OCI-M2 (cell line): ENCODE data around the gene TGFA.

Experiments
- DNase-seq: peaks from one replicate; lab custom pipeline; 2025; ENCODE audit not compliant: unreplicated experiment; lab: John Stamatoyannopoulos, UW

Gene TGFA

GRCh38 chr2:70525032-70525431 lies 28.6 kb downstream of the TGFA start:
- no peak for DNase-seq

DNA sequence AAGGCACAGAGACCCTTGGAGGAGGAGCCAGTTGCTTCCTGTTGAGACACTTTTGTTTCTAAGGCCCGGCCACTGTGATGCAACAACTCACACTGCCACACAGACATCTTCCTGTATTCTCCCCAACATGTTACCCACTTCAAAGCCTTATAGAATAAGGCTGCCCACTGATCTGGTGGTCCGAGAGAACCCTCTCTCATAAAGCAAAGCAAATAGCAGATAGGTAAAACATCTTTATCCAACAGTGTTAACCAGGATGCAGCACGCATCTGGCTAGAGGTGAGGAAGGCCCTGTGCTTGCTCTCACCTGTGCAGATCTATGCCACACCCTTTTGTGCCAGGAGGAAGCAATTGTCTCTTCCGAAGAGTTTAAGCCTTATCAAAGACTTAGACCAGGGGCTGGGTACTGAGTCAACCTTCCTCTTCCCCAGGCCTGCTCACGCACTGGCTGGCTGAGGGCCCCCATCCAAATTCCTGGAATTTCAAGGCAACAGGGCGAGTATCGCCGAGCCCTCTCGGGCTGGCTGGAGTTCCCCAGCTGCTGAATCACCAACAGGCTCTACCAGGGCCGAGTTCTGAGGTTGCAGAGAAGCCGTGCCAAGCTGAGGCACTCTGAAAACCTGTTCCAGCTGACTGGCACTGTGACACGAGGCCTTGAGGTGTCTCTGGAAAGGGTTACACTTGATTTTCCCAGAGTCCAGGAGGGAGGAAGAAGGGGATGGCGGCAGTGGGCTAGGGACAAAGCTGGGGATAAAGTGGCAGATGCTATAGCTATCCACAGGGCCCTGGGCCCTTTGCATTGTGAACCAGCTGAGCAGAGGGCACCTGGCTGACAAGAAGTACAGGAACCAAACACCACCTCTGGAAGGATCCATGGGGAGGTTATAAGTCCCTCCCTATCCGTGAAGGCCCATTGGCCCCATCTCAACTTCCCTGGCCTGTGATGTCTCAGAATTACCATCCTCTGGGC lies 29.3 kb downstream of the TGFA start:
- no peak for DNase-seq

- DNase-seq = no peak
These were observed 30.0 kb downstream of the TGFA start for GRCh38 chr2:70523672-70523995.

GRCh38 chr2:70522627-70523026 lies 31.0 kb downstream of the TGFA start:
- DNase-seq = no peak

DNA sequence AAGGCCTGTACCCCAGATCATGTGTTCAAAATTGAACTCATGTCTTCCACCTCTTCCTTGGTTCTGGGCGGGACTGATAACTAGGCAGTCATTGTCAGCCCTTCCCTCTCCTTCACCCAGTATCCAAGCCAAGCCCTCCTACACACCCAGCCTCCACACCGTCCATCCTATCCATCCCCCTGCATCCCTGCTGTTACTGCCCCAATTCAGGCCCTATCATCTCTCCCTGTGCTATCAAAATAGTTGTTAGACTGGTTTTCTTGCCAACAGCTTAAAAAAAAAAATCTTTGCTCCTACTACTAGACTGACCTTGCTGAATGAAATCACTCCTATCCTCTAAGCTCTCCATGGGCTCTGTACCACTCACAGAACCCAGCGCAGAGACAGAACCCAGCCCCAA lies 32.8 kb downstream of the TGFA start:
- no peak for DNase-seq

GRCh38 chr2:70519453-70519852 lies 34.2 kb downstream of the TGFA start:
- no peak for DNase-seq

- DNase-seq = no peak
These were observed 35.1 kb downstream of the TGFA start for GRCh38 chr2:70518557-70518956.

DNA sequence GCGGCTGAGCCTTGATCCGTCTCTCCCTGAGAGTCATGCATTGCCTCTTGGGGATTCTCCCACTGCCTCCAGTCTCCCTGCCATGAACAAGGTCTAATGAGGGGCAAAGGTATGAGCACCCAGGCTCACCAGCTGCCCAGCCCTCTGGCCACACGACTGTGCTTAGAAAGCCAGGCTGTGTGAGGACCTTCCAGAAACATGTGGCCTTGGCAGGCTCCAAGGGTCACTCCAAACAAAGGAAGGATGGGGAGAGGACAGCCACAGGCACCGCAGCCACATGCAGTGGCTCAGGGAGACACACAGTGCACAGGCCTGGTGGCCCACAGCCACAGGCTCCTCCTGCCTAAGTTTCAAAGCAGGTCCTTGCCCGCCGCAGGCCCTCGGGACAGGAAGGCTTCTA lies 35.8 kb downstream of the TGFA start:
- no peak for DNase-seq

DNA sequence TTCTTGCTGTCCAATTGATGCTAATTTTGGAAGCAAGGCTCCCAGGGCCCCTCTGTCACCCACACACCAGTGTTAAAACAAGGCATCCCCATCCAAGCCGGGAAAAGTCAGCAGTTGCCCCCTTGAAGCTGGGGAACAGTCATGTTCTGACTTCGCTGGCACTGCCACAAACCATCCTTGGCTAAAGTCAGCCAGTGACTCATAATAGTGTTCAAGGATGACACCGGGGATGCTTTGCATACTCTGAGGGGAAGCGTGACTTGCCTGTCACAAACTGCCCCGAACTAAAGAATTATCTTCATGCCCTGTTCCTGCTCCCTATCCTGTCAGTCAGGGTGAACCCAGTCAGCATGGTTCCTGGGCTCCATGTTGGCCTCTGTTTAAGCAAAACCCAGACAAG lies 37.0 kb downstream of the TGFA start:
- DNase-seq = no peak

DNA sequence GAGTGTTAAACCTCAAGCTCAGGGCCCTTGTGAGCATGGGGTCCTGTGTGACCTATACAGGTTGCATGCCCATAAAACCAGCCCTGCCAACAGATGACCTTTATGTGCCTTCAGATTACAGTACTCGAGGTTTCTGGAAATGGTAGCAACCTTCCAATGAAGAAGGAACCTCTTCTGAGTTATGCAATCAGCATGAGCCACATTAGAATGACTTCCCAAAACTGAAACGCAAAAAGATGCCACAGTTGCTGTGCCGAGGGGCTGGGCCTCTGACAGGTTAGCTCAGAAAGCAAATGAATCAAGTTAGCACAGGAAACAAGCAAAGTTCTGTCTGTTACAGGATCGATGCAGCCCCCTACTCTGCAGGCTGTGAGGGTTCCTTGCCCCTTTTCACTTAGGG lies 37.7 kb downstream of the TGFA start:
- no peak for DNase-seq

DNA sequence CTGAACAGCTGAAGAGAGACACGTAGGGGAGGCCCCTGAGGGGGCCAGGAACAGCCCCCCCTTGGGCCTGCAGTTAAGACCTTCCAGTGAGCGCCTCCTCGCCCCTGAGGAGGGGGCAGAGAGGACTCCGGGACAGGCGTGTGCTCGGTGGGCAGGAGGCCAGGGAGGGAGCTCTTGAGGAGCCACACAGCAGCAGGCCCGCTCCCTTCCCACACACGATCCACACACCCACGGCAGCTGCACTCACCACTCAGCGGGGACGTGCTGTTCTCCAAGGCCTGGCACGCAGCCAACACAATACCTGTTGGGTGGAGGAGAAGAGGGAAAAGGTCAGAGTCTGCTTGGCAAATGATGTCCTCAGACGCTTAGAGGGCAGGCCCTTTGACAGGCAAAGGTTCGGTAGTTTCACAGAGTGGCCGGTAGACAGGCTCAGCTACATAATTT lies 39.0 kb downstream of the TGFA start:
- no peak for DNase-seq

DNA sequence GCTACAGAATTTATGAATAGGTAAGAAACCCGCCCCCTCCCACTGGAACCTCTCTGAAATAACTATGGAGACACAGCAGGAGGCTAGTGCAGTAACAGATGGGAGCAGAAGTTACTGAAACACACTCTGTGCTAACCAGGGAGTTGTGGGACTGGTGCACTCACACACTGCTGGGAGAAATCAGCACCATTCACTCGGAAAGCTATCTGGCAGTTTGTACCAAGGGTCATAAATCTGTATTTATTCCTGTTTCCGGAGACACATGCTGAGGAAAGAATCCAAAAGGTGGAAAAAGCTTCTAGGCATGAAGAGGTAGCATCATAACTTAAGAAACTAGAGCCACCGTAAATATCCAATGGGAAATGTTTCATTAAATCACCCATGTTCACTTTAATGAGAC lies 39.9 kb downstream of the TGFA start:
- no peak for DNase-seq

DNA sequence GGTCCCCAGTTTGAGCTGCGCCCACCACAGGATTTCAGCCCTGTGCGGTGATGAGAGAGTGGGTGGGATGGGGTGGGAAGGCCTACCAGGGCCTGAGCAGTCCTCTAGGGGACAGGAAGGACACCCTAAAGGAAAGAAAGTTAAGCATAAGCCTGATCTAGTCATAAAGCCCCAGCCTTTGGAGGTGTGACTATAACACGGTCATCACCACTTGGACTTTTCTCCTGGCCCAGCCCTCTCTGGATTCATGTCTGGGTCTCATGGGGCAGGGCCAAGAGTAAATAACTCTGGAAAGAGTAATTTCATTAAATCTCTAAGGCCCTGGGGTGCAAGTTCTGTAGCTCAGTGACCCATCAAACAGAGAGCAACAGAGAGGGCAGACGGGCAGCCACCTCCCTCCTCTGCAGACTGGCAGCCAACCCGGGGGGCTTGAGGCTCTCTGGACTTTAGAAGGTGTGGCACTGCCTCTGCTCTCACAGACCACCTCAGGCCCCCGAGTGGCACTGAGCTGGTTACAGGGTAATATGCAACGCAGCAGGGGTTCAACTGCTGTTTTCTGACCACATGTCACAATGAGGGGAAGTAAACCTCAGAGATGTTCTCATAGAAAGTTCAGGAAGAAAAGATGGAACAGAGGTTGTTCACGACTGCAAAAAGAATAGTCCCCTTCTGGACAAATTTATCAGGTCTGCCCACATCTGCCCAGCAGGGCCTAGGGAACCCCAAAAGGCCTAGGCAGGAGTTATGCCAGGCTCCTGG lies 41.5 kb downstream of the TGFA start:
- DNase-seq = no peak

DNA sequence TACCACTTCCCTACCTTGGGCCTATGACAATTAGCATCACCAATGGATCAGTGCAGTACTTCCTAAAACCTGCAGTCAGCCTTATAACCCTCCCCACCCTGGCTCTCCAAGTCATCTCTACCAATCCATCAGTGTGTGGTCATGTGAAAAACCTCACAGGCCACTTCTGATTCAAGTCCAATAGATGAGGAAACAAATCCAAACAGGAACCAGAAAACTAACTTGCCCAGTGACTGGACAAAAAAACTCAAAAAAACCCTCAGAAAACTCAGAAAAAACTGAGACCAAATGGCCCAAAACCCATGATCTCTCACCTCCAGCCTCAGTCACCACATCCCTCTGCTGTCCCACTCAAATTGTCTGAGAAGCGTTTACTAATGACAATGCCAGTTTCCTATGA lies 43.3 kb downstream of the TGFA start:
- DNase-seq = no peak

GRCh38 chr2:70509565-70509964 lies 44.1 kb downstream of the TGFA start:
- DNase-seq = no peak

GRCh38 chr2:70508711-70509462 lies 44.7 kb downstream of the TGFA start:
- DNase-seq = no peak

DNA sequence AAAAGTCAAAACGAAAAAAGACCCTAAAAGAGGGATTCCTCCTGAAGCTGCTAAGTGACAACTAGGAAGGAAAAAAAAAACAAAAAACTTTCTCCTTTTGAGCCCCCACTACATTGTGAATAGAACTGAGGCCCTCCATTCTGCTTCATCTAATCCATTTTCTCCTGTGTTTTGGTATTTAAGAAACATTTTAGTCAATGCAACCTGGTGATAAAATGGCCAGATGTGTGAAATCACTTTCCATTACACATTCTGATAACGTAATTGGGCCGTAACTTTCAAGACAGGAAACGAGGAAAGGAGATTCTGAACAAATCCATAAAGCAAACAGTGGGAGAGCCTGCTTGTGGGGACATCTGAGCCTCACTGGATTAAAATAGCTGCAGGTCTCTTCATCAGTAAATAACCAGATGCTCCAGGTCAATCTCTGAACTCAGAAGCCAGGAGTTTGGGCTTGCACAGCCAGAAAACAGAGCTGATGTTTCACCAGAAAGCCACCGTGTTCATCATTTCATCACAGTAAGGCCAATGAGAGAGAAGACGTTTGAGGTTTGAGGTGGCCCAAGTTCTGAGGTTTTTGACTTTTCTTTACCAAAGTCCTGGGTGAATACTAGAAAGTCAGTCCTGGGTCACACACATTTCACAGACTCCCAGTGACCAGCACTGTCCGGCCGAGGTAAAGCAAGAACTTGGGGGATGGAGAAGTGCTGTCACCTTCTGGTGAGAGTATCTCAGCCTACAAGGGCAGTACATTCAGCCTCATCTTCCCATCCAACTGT lies 47.8 kb downstream of the TGFA start:
- DNase-seq = no peak

DNA sequence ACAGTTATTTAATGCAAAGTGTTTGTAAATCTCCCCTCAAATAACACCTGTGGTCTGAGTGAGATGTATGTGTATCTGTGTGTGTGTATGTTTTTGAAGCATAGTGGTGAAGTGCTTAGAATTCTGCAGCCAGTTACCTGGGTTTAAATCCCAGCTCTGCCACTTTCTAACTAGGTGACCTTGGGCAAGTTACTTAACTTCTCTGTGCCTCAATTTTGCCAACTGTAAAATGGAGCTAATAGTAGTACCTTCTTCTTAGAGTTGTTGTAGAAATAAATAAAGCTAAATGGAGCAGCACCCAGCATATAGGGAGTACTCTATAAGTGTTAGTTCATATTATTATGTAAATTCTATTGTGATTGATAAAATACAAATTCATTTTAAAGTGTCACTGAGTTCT lies 48.9 kb downstream of the TGFA start:
- no peak for DNase-seq

GRCh38 chr2:70503896-70504295 lies 49.7 kb downstream of the TGFA start:
- no peak for DNase-seq

- no peak for DNase-seq
These were observed 51.9 kb downstream of the TGFA start for GRCh38 chr2:70501728-70502127.

- no peak for DNase-seq
These were observed 52.4 kb downstream of the TGFA start for GRCh38 chr2:70501215-70501614.
